HUDEP-2 (cell line): ENCODE results near the gene COQ9.
"Not testable (repeated sequence)": the region's sequence is repeated elsewhere in the genome, so short reads cannot be mapped to it uniquely, and the experiment has no call there.

Experiments
- DNase-seq, 76 experiments: peaks; one replicate each; lab custom pipeline; 2025; ENCODE audit not compliant: unreplicated experiment in 76 of 76; lab: John Stamatoyannopoulos, UW

COQ9 gene

GRCh38 chr16:57424583-57424982 is 22.7 kb upstream of the COQ9 start:
- no peak for DNase-seq

- DNase-seq, result no peak
Observed at GRCh38 chr16:57426356-57426755, 20.9 kb upstream of the COQ9 start.

GRCh38 chr16:57427307-57427706 is 20.0 kb upstream of the COQ9 start:
- DNase-seq, result peak in 25 of 76 experiments; percentile 4 to 65 (median 12)

- no peak for DNase-seq
Observed at GRCh38 chr16:57427824-57428223, 19.5 kb upstream of the COQ9 start.

- DNase-seq, result no peak
Observed at GRCh38 chr16:57430955-57431354, 16.3 kb upstream of the COQ9 start.

DNA sequence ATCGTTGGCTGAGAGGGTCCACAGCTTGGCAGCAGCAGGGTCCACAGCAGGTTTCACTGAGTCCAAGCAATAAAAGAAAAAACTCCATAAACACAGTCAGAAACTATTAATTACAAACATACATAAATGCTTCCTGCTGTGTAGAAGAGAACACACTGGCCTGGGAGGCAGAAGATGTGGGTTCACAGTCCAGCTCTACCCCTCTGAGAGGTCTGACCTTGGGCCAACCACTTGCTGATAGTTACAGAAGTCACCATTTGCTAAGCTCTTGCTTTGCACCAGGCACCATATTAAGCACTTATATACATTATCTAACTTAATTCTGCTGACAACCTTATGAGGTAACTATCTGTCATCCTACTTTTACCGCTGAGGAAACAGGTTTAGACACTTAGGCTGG is 14.8 kb upstream of the COQ9 start:
- DNase-seq, result no peak

- DNase-seq, result no peak
Observed at GRCh38 chr16:57432989-57433388, 14.3 kb upstream of the COQ9 start.

DNA sequence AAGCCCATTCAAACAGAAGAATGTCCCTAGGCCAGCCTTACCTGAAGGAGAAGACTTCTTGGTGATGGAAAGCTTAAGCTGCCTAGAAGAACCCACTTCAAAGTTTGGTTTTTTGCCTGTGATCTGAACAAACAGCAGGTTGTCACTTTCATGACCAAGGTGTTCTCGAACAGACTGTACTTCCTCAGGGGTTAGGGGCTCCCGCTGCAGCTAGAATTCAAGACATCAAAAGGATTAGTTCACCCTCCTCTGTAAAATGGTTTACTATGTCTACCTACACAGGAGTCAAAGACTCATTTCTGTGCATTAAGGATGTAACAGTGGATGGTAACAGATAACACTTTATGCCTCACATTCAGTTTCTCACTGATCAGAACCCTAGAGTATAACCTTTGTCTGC is 13.3 kb upstream of the COQ9 start:
- no peak for DNase-seq

DNA sequence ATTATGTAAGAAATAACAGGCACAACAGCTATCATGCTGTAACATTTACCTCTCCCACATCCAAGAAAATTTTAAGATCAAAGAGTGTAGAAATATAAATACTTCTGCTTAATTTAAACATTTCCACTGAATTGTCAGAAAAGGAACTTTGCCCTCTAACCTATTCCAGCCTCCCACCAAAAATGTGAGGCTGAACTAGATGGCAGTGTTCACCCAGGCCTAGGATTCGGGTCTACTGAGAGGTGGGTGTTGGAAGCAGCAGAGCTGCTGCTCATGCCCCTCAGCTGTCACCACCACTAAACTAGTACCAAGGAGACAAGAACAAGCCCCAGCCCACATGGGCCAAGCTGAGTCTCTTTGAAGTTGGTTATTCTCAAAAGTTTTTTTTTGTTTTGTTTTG is 11.4 kb upstream of the COQ9 start:
- no peak for DNase-seq

DNA sequence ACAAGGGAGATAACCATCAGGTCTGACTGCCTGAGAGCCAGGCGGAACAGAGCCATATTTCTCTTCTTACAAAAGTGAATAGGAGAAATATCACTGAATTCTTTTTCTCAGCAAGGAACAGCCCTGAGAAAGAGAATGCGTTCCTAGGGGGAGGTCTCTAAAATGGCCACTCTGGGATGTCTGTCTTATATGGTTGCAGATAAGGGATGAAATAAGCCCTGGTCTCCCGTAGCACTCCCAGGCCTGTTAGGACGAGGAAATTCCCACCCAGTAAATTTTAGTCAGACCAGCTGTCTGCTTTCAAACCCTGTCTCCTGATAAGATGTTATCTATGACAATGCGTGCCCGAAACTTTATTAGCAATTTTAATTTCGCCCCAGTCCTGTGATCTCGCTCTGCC is 7.3 kb upstream of the COQ9 start:
- DNase-seq, result not testable (repeated sequence)

GRCh38 chr16:57440551-57440950 is 6.7 kb upstream of the COQ9 start:
- DNase-seq, result not testable (repeated sequence)

DNA sequence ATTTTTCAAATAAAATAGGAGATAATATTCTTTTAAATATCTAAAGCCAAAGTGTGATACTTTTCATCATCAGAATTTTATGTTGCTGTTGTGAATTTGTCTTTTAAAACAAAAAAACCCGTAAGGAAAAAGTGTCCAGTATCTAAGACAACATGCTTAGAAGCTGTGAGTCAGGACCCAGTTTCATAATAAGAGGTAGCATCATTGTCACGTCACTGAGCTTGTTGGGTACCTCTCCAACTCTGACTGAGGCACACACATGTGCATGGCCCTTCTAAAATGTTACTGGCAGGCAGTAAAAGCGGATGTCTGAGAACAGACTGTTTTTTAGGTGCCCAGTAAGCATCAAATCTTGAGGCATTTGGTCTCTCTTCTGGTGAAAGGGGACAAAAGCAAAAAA is 2.6 kb upstream of the COQ9 start:
- DNase-seq, result no peak

- no peak for DNase-seq
Observed at GRCh38 chr16:57445510-57445909, 1.8 kb upstream of the COQ9 start.

DNA sequence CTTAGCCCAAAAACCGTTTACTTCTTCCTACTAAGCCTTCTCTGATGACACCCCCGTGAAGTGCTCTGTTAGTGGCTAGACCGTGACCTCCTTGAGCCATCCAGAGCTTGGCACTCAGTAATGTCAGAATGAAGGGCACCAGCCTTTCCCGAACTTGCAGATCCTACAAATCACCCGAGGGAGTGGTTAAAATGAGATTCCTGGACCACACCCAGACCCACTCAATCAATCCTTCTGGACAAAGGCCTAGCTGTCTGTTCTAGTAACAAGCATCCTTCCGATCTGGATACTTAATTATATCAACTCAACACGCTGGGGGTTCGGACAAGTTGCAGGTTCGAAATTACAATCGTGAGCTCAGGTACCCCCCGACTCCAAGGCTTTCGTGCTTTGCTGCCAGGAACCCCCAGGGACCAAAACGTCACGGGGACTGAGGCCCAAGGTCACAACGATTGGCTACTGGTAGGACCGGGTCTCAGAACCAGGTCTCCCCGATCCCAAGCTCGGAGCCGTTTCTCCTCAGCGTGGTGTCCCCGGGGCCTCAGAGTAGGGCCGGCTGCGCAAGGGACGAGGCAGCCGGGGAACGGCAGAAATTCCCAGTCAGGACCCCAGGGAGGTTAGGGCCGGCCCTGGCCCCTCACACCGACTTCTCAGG is 621 bp upstream of the COQ9 start:
- peak in 17 of 76 experiments; percentile 6 to 47 (median 28) for DNase-seq

GRCh38 chr16:57452021-57452420 is 4.7 kb downstream of the COQ9 start:
- DNase-seq, result no peak

DNA sequence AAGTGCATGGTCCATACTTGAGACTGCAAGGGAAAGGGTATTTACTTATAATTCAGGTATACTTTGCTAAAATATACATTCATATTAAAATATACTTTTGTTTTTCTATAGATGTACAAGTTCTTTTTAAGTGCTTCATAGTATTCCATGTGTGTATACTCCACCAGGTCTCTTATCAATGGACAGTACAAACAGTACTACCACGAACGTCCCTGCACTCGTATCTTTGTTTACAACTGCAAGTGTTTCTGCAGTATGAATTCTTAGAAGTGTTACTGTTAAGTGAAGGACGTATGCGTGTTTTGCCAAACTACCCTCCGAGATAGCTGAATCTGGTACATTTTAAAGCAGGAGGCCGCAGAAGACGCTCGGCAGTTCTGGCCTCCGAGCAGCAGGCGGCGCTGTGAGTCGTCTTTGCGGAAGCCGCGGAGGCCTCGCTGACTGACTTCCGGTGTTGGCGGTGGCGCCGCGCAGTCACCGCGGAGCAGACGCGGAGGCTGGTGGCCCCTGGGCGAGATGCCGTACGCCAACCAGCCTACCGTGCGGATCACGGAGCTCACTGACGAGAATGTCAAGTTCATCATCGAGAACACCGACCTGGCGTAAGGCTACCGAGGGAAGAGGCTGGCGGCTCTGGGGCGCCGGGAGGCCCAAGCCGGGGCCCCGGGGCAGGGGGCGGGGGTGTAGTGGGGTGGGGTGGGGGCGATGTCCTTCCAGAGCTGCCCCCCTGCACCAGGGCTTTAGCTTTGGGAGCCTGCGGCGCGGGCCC is 15.1 kb downstream of the COQ9 start, which contains the start of gene POLR2C:
TSS of gene POLR2C (plus strand) at position 471 of the 769 bp plus-strand sequence. CDS start at position 517, 46 bp downstream.
- DNase-seq, result peak in 73 of 76 experiments; percentile 27 to 90 (median 78)

- DNase-seq, result peak in 1 of 76 experiments; percentile 19
Observed at GRCh38 chr16:57462978-57463362, 15.7 kb downstream of the COQ9 start.

- DNase-seq, result no peak
Observed at GRCh38 chr16:57464523-57464922, 17.2 kb downstream of the COQ9 start.

- no peak for DNase-seq
Observed at GRCh38 chr16:57468346-57468745, 21.1 kb downstream of the COQ9 start.

- no peak for DNase-seq
Observed at GRCh38 chr16:57469046-57469445, 21.8 kb downstream of the COQ9 start.

GRCh38 chr16:57469917-57470470 is 22.7 kb downstream of the COQ9 start:
- no peak for DNase-seq

GRCh38 chr16:57470711-57471110 is 23.4 kb downstream of the COQ9 start:
- DNase-seq, result no peak
